SK-N-SH treated with all-trans-retinoic acid at 6 μM for 48 hours (cell line): Measurements from ENCODE around the gene TMEM150B.

Experiments
- ATAC-seq: fragments of 200-7000 bp; cut with Tn5 transposase; 3 replicates; pipeline ENCODE4 v1.9.1; 2020; ENCODE audit warnings: mild to moderate bottlenecking, moderate library complexity
- ARNTL ChIP-seq: fragments of 450-650 bp; formaldehyde crosslinking; IDR thresholded peaks from 2 replicates; pipeline ENCODE4 v1.5.0; 2020; ENCODE audit warnings: low read depth, mild to moderate bottlenecking, moderate library complexity, borderline replicate concordance
- BACH2 ChIP-seq: fragments of 250-450 bp; sonication (Bioruptor Pico); IDR thresholded peaks from 2 replicates; pipeline ENCODE4 v1.9.0; 2021; ENCODE audit warnings: mild to moderate bottlenecking, borderline replicate concordance
- CSDC2 ChIP-seq: fragments of 250-450 bp; sonication (Bioruptor Pico); IDR thresholded peaks from 2 replicates; pipeline ENCODE4 v1.5.0; 2020; ENCODE audit warnings: mild to moderate bottlenecking, moderate library complexity
- ESRRG ChIP-seq: fragments of 250-450 bp; sonication (Bioruptor Pico); IDR thresholded peaks from 2 replicates; pipeline ENCODE4 v1.6.1; 2021; ENCODE audit warnings: mild to moderate bottlenecking
- GLIS3 ChIP-seq: fragments of 250-450 bp; sonication (Bioruptor Pico); IDR thresholded peaks from 2 replicates; pipeline ENCODE4 v1.5.0; 2020; ENCODE audit warnings: mild to moderate bottlenecking, moderate library complexity
- ISL1 ChIP-seq: fragments of 250-450 bp; sonication (Bioruptor Pico); IDR thresholded peaks from 2 replicates; pipeline ENCODE4 v2.1.2; 2022; ENCODE audit warnings: mild to moderate bottlenecking, moderate library complexity
- OSR1 ChIP-seq: fragments of 250-450 bp; sonication (Bioruptor Pico); IDR thresholded peaks from 2 replicates; pipeline ENCODE4 v1.8.0; 2022; ENCODE audit warnings: moderate library complexity, mild to moderate bottlenecking, inconsistent platforms
- PPARA ChIP-seq: fragments of 250-450 bp; sonication (Bioruptor Pico); IDR thresholded peaks from 2 replicates; pipeline ENCODE4 v1.5.0; 2020; ENCODE audit warnings: mild to moderate bottlenecking, borderline replicate concordance
- RARB ChIP-seq: fragments of 250-450 bp; sonication (Bioruptor Pico); IDR thresholded peaks from 2 replicates; pipeline ENCODE4 v1.8.0; 2021; ENCODE audit warnings: mild to moderate bottlenecking, moderate library complexity
- SNAI2 ChIP-seq: fragments of 250-450 bp; sonication (Bioruptor Pico); IDR thresholded peaks from 2 replicates; pipeline ENCODE4 v1.5.0; 2020; ENCODE audit warnings: mild to moderate bottlenecking, moderate library complexity
- TCF4 ChIP-seq: fragments of 250-450 bp; sonication (Bioruptor Pico); IDR thresholded peaks from 2 replicates; pipeline ENCODE4 v1.8.0; 2021; ENCODE audit warnings: mild to moderate bottlenecking, moderate library complexity, borderline replicate concordance
- TOX ChIP-seq: fragments of 250-450 bp; sonication (Bioruptor Pico); IDR thresholded peaks from 2 replicates; pipeline ENCODE4 v1.8.0; 2021; ENCODE audit warnings: mild to moderate bottlenecking, moderate library complexity, borderline replicate concordance
- ZC3H10 ChIP-seq: fragments of 250-450 bp; sonication (Bioruptor Pico); IDR thresholded peaks from 2 replicates; pipeline ENCODE4 v1.5.1; 2021; ENCODE audit warnings: mild to moderate bottlenecking, moderate library complexity
- ZFP3 ChIP-seq: fragments of 250-450 bp; sonication (Bioruptor Pico); IDR thresholded peaks from 2 replicates; pipeline ENCODE4 v1.5.0; 2020; ENCODE audit warnings: mild to moderate bottlenecking, moderate library complexity
- ZFP30 ChIP-seq: fragments of 450-650 bp; formaldehyde crosslinking; IDR thresholded peaks from 2 replicates; pipeline ENCODE4 v1.5.0; 2022; ENCODE audit warnings: mild to moderate bottlenecking, moderate library complexity
- ZNF565 ChIP-seq: fragments of 450-650 bp; formaldehyde crosslinking; conservative IDR thresholded peaks from 2 replicates; pipeline ENCODE4 v1.5.0; 2020; ENCODE audit warnings: low read depth, mild to moderate bottlenecking, moderate library complexity
- ZNF70 ChIP-seq: fragments of 450-650 bp; formaldehyde crosslinking; IDR thresholded peaks from 2 replicates; pipeline ENCODE4 v1.5.0; 2020; ENCODE audit warnings: mild to moderate bottlenecking, moderate library complexity
- ZNF8 ChIP-seq: fragments of 450-650 bp; formaldehyde crosslinking; IDR thresholded peaks from 2 replicates; pipeline ENCODE4 v1.5.0; 2020; ENCODE audit warnings: mild to moderate bottlenecking, moderate library complexity
- TF ChIP-seq, protein P1 (sequence below): fragments of 250-450 bp; sonication (Bioruptor Pico); IDR thresholded peaks from 2 replicates; pipeline ENCODE4 v1.5.1; 2020; ENCODE audit warnings: low read depth, mild to moderate bottlenecking, moderate library complexity
- TF ChIP-seq, protein P2 (sequence below): fragments of 250-450 bp; sonication (Bioruptor Pico); IDR thresholded peaks from 2 replicates; pipeline ENCODE4 v1.5.1; 2021; ENCODE audit warnings: mild to moderate bottlenecking, moderate library complexity
- TF ChIP-seq, protein P3 (sequence below): fragments of 250-450 bp; sonication (Bioruptor Pico); IDR thresholded peaks from 2 replicates; pipeline ENCODE4 v1.5.0; 2020; ENCODE audit warnings: mild to moderate bottlenecking, moderate library complexity
- TF ChIP-seq, protein P4 (sequence below): fragments of 250-450 bp; sonication (Bioruptor Pico); IDR thresholded peaks from 2 replicates; pipeline ENCODE4 v1.8.0; 2020; ENCODE audit warnings: mild to moderate bottlenecking, moderate library complexity, borderline replicate concordance

TMEM150B gene

DNA sequence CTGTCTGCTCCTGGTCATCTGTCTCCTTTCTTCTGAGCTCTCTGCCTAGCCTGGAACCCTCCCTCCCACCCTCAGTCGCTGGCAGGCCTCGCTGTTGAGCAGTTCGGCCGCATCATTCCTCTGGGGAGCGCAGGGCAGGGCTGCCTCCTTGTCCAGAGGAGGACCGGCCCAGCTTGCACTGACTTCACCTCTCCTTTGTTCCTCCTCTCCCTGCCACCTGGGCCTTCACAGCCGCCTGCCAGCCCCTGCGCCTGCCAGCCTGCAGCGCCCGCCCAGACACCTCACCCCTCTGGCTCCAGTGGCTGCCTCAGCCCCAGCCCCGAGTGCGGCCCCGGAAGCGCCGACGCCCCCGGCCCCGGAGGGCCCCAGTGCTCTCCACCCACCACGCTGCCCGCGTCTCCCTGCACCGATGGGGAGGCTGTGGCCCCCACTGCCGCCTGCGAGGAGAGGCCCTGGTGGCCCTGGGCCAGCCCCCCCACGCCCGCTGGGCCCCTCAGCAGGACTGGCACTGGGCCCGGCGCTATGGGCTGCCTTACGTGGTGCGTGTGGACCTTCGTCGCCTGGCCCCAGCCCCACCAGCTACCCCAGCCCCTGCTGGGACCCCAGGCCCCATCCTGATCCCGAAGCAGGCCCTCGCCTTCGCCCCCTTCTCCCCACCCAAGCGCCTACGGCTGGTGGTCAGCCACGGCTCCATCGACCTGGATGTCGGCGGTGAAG is 21.7 kb upstream of the TMEM150B start (continued):
- TF ChIP-seq ZC3H10 (CRISPR knock-in tag) = no peak
- TF ChIP-seq OSR1 (CRISPR knock-in tag) = no peak
- no peak for TF ChIP-seq ESRRG (CRISPR knock-in tag)
- TF ChIP-seq SNAI2 (CRISPR knock-in tag) = no peak
- TF ChIP-seq TOX (CRISPR knock-in tag) = no peak
- no peak for TF ChIP-seq RARB (CRISPR knock-in tag)
- no peak for TF ChIP-seq ISL1 (CRISPR knock-in tag)
- no peak for TF ChIP-seq GLIS3
- no peak for TF ChIP-seq CSDC2
- no peak for TF ChIP-seq TCF4 (CRISPR knock-in tag)
- TF ChIP-seq PPARA (CRISPR knock-in tag) = no peak
- TF ChIP-seq, all 23 proteins: peak for 0

DNA sequence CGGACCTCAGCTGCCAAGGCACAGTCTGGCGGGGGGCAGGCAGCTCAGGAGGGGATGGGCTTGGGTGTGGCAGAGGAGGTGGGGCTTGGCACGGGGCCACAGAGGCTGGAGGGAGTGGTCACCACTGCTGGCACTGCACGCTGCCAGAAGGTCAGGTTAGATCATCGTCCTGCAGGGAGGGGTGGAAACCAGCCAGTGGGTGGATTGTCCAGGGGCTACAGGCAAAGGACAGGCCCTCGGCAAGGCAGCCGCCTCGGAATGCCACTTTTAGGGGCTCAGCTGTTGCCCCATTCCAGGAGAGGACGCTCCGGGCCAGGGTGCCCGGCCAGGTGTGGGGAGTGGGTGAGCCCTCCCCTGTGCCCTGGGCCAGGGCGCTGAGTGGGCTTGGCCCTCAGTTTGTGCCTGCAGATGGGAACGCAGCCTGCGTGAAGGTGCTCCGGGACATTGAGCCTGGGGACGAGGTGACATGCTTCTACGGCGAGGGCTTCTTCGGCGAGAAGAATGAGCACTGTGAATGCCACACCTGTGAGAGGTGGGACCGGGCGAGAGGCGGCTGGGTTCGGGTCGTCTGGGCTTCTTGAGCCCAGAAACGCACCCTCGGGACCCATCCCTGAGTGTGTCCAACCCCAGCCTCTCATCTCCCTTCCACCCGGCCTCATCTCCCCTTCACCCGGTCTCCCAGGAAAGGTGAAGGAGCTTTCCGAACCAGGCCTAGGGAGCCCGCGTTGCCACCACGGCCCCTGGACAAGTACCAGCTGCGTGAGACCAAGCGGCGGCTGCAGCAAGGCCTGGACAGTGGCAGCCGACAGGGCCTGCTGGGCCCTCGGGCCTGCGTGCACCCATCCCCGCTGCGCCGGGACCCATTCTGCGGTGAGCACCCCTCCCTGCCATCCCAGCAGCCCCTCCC is 20.9 kb upstream of the TMEM150B start:
- TF ChIP-seq TOX (CRISPR knock-in tag) = no peak
- TF ChIP-seq ESRRG (CRISPR knock-in tag) = no peak
- no peak for TF ChIP-seq RARB (CRISPR knock-in tag)
- no peak for TF ChIP-seq ZFP3 (CRISPR knock-in tag)
- no peak for TF ChIP-seq GLIS3
- no peak for TF ChIP-seq TCF4 (CRISPR knock-in tag)
- no peak for TF ChIP-seq ZFP30
- TF ChIP-seq, protein P1, sequence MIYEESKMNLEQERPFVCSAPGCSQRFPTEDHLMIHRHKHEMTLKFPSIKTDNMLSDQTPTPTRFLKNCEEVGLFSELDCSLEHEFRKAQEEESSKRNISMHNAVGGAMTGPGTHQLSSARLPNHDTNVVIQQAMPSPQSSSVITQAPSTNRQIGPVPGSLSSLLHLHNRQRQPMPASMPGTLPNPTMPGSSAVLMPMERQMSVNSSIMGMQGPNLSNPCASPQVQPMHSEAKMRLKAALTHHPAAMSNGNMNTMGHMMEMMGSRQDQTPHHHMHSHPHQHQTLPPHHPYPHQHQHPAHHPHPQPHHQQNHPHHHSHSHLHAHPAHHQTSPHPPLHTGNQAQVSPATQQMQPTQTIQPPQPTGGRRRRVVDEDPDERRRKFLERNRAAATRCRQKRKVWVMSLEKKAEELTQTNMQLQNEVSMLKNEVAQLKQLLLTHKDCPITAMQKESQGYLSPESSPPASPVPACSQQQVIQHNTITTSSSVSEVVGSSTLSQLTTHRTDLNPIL = no peak
- TF ChIP-seq ZNF70 (CRISPR knock-in tag) = no peak
- TF ChIP-seq, protein P2, sequence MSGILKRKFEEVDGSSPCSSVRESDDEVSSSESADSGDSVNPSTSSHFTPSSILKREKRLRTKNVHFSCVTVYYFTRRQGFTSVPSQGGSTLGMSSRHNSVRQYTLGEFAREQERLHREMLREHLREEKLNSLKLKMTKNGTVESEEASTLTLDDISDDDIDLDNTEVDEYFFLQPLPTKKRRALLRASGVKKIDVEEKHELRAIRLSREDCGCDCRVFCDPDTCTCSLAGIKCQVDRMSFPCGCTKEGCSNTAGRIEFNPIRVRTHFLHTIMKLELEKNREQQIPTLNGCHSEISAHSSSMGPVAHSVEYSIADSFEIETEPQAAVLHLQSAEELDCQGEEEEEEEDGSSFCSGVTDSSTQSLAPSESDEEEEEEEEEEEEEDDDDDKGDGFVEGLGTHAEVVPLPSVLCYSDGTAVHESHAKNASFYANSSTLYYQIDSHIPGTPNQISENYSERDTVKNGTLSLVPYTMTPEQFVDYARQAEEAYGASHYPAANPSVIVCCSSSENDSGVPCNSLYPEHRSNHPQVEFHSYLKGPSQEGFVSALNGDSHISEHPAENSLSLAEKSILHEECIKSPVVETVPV = no peak
- TF ChIP-seq ISL1 (CRISPR knock-in tag) = no peak
- no peak for TF ChIP-seq ZNF8 (CRISPR knock-in tag)
- no peak for TF ChIP-seq ARNTL (CRISPR knock-in tag)
- TF ChIP-seq, protein P3, sequence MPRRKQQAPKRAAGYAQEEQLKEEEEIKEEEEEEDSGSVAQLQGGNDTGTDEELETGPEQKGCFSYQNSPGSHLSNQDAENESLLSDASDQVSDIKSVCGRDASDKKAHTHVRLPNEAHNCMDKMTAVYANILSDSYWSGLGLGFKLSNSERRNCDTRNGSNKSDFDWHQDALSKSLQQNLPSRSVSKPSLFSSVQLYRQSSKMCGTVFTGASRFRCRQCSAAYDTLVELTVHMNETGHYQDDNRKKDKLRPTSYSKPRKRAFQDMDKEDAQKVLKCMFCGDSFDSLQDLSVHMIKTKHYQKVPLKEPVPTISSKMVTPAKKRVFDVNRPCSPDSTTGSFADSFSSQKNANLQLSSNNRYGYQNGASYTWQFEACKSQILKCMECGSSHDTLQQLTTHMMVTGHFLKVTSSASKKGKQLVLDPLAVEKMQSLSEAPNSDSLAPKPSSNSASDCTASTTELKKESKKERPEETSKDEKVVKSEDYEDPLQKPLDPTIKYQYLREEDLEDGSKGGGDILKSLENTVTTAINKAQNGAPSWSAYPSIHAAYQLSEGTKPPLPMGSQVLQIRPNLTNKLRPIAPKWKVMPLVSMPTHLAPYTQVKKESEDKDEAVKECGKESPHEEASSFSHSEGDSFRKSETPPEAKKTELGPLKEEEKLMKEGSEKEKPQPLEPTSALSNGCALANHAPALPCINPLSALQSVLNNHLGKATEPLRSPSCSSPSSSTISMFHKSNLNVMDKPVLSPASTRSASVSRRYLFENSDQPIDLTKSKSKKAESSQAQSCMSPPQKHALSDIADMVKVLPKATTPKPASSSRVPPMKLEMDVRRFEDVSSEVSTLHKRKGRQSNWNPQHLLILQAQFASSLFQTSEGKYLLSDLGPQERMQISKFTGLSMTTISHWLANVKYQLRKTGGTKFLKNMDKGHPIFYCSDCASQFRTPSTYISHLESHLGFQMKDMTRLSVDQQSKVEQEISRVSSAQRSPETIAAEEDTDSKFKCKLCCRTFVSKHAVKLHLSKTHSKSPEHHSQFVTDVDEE (CRISPR knock-in tag) = no peak
- no peak for TF ChIP-seq ZC3H10 (CRISPR knock-in tag)
- no peak for TF ChIP-seq BACH2
- ATAC-seq = no peak

DNA sequence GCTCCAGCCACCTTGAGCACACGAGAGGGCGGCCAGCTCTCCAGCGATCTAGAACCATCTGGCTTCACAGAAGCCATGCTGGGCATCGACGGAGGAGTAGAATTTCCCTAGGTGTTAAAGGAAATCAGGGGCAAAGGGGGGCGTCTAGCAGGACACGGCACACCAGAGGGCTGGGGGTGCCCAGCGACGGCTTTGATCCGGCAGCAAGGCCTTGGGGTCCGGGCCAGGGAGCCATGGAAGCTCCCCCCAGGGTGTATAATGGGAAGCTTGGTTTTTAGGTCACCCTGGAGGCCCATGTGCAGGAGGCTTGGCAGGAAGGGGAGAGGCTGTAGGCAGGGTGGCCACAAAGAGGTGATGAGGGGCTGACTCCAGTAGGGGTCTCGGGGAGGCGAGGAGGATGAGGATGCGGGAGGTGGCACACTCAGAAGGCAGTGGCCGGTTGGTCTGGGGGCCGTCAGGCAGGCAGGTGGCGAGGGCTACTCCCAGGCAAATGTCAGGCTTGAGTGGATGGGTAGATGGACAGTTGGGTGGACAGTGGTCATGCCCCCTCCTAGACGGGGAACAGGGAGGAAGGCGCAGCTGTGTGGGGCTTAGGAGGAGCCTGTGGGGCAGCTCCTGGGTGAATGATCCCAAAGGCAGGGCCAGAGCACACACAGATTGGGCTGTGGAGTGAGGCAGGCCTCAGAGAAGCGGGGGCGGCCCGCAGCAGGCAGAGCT is 20.1 kb upstream of the TMEM150B start:
- ATAC-seq = no peak
- TF ChIP-seq ZFP30 (no peak), ISL1 (CRISPR knock-in tag) (no peak), ZNF565 (CRISPR knock-in tag) (no peak), ZNF8 (CRISPR knock-in tag) (no peak), CSDC2 (no peak), ARNTL (CRISPR knock-in tag) (no peak)
- TF ChIP-seq, protein P4, sequence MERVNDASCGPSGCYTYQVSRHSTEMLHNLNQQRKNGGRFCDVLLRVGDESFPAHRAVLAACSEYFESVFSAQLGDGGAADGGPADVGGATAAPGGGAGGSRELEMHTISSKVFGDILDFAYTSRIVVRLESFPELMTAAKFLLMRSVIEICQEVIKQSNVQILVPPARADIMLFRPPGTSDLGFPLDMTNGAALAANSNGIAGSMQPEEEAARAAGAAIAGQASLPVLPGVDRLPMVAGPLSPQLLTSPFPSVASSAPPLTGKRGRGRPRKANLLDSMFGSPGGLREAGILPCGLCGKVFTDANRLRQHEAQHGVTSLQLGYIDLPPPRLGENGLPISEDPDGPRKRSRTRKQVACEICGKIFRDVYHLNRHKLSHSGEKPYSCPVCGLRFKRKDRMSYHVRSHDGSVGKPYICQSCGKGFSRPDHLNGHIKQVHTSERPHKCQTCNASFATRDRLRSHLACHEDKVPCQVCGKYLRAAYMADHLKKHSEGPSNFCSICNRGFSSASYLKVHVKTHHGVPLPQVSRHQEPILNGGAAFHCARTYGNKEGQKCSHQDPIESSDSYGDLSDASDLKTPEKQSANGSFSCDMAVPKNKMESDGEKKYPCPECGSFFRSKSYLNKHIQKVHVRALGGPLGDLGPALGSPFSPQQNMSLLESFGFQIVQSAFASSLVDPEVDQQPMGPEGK (CRISPR knock-in tag) = no peak
